ENCODE results near the gene CARMIL1. TPM values are rescaled to one million over a fixed set of nuclear protein-coding genes. Genes with fewer than 3 reads are reported as not detected.
A peak's percentile ranks its signal among the peaks of the same experiment; 100 is the strongest.

The CARMIL1 gene
- total RNA-seq, 1 experiment from 2014 or later = 25.9 TPM

DNA sequence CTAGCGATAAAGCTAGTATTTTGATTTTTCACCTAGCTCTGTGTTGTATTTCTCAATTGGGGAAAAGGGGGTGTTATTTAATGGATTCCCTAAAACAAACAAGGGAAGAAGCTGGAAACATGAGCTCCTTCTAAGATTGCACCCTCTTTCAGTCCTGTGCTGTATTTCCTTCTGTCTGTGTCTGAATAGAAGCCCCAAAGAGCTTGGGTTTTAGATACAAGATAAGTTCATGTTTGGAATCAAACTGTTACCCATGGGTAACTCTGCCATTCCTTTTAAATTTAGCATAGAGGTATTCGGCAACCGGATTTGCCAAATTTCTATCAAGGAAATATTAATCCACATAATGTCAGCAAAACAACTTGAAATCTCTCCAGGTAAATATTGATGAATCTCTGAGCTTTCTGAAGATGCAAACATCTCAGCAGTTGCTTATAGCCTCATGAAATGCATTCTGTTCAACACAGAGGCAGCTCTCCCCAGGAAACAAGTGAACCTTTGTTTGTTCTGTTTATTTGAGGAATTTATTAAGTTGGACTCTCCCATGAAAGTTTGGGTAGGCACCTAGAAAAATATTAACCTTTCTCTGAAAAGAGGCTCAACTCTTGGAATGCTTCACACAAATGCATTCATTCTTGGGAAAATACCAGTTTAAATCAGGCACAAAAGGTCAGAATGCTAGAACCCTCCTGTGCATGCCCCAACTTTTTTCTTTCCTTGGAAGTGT lies 362.9 kb downstream of the CARMIL1 start:
- TF ChIP-seq, protein P1, sequence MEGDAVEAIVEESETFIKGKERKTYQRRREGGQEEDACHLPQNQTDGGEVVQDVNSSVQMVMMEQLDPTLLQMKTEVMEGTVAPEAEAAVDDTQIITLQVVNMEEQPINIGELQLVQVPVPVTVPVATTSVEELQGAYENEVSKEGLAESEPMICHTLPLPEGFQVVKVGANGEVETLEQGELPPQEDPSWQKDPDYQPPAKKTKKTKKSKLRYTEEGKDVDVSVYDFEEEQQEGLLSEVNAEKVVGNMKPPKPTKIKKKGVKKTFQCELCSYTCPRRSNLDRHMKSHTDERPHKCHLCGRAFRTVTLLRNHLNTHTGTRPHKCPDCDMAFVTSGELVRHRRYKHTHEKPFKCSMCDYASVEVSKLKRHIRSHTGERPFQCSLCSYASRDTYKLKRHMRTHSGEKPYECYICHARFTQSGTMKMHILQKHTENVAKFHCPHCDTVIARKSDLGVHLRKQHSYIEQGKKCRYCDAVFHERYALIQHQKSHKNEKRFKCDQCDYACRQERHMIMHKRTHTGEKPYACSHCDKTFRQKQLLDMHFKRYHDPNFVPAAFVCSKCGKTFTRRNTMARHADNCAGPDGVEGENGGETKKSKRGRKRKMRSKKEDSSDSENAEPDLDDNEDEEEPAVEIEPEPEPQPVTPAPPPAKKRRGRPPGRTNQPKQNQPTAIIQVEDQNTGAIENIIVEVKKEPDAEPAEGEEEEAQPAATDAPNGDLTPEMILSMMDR (IDR thresholded peaks at IDR 0.05; ENCODE audit: insufficient read depth in 1 of 2, low read depth in 1 of 2, low read length in 1 of 2, severe bottlenecking in 1 of 2, unreplicated experiment in 1 of 2) = no peak
- H3K27ac Mint-ChIP-seq (ENCODE audit: unreplicated experiment) = peak overlapping the region; percentile 91
- Histone ChIP-seq H3K4me1 (peaks cover 50% of the 10 kb centered on the region), H3K9me3 (no peaks in the 10 kb centered on the region), H3K27me3 (replicated peaks; ENCODE audit: control insufficient read depth, insufficient read depth, low read length) (no peaks in the 10 kb centered on the region), H3K36me3 (ENCODE audit: control insufficient read depth, insufficient read depth, low read length) (no peaks in the 10 kb centered on the region), H3K4me3 (ENCODE audit: low read depth, low read length) (no peak overlapping the region)
- no peaks in the 10 kb centered on the region for H3K36me3 Mint-ChIP-seq (ENCODE audit: insufficient read depth, unreplicated experiment)
- intact Hi-C loops (cut with micrococcal nuclease; ENCODE audit: unreplicated experiment) = loop anchor here (1.0 kb wide), 2 partner anchors 19 to 76 kb away; no protein-coding TSS in a partner anchor
- POLR2A ChIA-PET = interaction anchor here (0.5 kb wide), 1 partner anchor 588 kb away, joined by 4 read pairs; no protein-coding TSS in a partner anchor
- peak overlapping the region; percentile 62 for H3K4me3 Mint-ChIP-seq (ENCODE audit: unreplicated experiment)
- no peaks in the 10 kb centered on the region for H3K9me3 Mint-ChIP-seq (ENCODE audit: unreplicated experiment)
- H3K4me1 Mint-ChIP-seq (ENCODE audit: low read depth, unreplicated experiment) = peaks cover 52% of the 10 kb centered on the region
- CTCF ChIA-PET = interaction anchor here (0.6 to 1.3 kb wide), 2 partner anchors 76 to 330 kb away, joined by 5 to 8 read pairs; no protein-coding TSS in a partner anchor
- peak in 1 of 2 experiments; percentile 38 for DNase-seq
- no peaks in the 10 kb centered on the region for H3K27me3 Mint-ChIP-seq (ENCODE audit: insufficient read depth, unreplicated experiment)
- TSS peak; percentile 94 for BruUV-seq (replicated peaks)

DNA sequence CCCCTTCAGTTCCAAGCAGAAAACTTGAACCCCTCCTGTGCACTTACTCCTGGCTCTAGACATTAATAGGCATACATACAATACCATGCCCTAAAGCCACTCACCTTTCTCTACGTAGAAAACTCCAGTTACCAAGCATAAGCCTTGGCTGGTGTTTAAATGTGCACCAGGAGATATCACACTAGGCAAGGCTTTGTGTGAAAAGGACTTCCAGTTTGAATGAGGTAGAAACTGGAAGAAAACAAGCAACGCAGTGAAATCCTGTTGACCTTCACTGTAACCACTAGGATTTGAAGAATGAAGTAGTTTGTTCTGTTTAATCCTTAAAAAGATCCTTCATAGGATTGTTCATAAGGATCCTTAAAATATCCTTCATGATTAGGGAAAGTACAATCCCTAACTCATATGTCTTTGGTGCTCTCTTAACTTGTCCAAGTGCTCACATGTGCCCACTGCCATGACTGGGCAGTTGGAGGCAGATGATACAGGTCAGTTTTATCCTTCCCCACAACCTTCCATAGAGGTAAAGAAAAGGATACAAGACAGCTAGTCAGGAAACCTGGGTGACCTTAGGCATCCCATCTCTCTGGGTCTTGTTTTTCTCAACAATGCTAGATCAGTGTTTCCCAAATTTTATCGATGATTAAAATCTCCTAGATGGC lies 363.6 kb downstream of the CARMIL1 start:
- intact Hi-C loops (cut with micrococcal nuclease; ENCODE audit: unreplicated experiment) = loop anchor here (1.0 kb wide), 2 partner anchors 19 to 76 kb away; no protein-coding TSS in a partner anchor
- Histone ChIP-seq H3K27me3 (replicated peaks; ENCODE audit: control insufficient read depth, insufficient read depth, low read length) (no peaks in the 10 kb centered on the region), H3K4me3 (ENCODE audit: low read depth, low read length) (no peak overlapping the region), H3K36me3 (ENCODE audit: control insufficient read depth, insufficient read depth, low read length) (no peaks in the 10 kb centered on the region), H3K9me3 (no peaks in the 10 kb centered on the region), H3K4me1 (peaks cover 45% of the 10 kb centered on the region)
- peak overlapping the region; percentile 62 for H3K4me3 Mint-ChIP-seq (ENCODE audit: unreplicated experiment)
- peaks cover 45% of the 10 kb centered on the region for H3K4me1 Mint-ChIP-seq (ENCODE audit: low read depth, unreplicated experiment)
- TF ChIP-seq, protein P1 (IDR thresholded peaks at IDR 0.05; ENCODE audit: insufficient read depth in 1 of 2, low read depth in 1 of 2, low read length in 1 of 2, severe bottlenecking in 1 of 2, unreplicated experiment in 1 of 2) = no peak
- peak overlapping the region; percentile 91 for H3K27ac Mint-ChIP-seq (ENCODE audit: unreplicated experiment)
- H3K27me3 Mint-ChIP-seq (ENCODE audit: insufficient read depth, unreplicated experiment) = no peaks in the 10 kb centered on the region
- no peak for DNase-seq
- TSS peak; percentile 61 for BruUV-seq (replicated peaks)
- ChIA-PET CTCF (interaction anchor here (0.6 to 1.3 kb wide), 2 partner anchors 75 to 331 kb away, joined by 5 to 8 read pairs; no protein-coding TSS in a partner anchor), POLR2A (no interaction called here)
- H3K9me3 Mint-ChIP-seq (ENCODE audit: unreplicated experiment) = no peaks in the 10 kb centered on the region
- H3K36me3 Mint-ChIP-seq (ENCODE audit: insufficient read depth, unreplicated experiment) = no peaks in the 10 kb centered on the region

DNA sequence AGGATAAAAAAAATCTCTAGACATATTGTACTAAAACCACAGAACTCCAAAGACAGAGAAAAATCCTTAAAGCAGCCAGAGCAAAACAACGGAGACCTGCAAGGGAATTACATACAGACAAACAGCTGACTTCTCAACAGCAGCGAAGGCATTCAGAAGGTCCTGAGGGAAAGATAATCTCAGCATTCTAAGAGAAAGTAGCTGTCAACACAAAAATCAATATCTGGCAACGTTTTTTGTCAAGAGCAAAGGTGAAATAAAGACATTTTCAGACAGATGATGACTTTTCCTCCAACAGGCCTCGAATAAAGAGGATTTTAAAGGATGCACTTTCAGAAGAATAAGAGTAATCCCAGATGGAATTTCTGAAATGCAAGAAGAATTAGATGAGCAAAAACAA lies 366.7 kb downstream of the CARMIL1 start:
- Histone ChIP-seq H3K9me3 (no peaks in the 10 kb centered on the region), H3K27me3 (replicated peaks; ENCODE audit: control insufficient read depth, insufficient read depth, low read length) (no peaks in the 10 kb centered on the region), H3K36me3 (ENCODE audit: control insufficient read depth, insufficient read depth, low read length) (no peaks in the 10 kb centered on the region), H3K4me1 (peaks cover 34% of the 10 kb centered on the region), H3K4me3 (ENCODE audit: low read depth, low read length) (no peak overlapping the region)
- no peaks in the 10 kb centered on the region for H3K36me3 Mint-ChIP-seq (ENCODE audit: insufficient read depth, unreplicated experiment)
- TF ChIP-seq, protein P1 (IDR thresholded peaks at IDR 0.05; ENCODE audit: insufficient read depth in 1 of 2, low read depth in 1 of 2, low read length in 1 of 2, severe bottlenecking in 1 of 2, unreplicated experiment in 1 of 2) = no peak
- peaks cover 32% of the 10 kb centered on the region for H3K4me1 Mint-ChIP-seq (ENCODE audit: low read depth, unreplicated experiment)
- H3K9me3 Mint-ChIP-seq (ENCODE audit: unreplicated experiment) = no peaks in the 10 kb centered on the region
- no peak for DNase-seq
- POLR2A ChIA-PET = no interaction called here
- CTCF ChIA-PET = no interaction called here
- H3K4me3 Mint-ChIP-seq (ENCODE audit: unreplicated experiment) = no peak overlapping the region
- H3K27ac Mint-ChIP-seq (ENCODE audit: unreplicated experiment) = no peak overlapping the region
- BruUV-seq (replicated peaks) = no TSS peak
- H3K27me3 Mint-ChIP-seq (ENCODE audit: insufficient read depth, unreplicated experiment) = peaks cover 3% of the 10 kb centered on the region
- intact Hi-C loops (cut with micrococcal nuclease; ENCODE audit: unreplicated experiment) = no loop called here

Measured in Caco-2 (cell line).